ENCODE results near the gene RAP1GAP. TPM values are rescaled to one million over a fixed set of nuclear protein-coding genes. Genes with fewer than 3 reads are reported as not detected.
"Not testable (repeated sequence)": the region's sequence is repeated elsewhere in the genome, so short reads cannot be mapped to it uniquely, and the experiment has no call there.

Gene RAP1GAP
- total RNA-seq, 4 donors from 2014 or later: 0.46 to 0.75 TPM; not detected in 2

DNA sequence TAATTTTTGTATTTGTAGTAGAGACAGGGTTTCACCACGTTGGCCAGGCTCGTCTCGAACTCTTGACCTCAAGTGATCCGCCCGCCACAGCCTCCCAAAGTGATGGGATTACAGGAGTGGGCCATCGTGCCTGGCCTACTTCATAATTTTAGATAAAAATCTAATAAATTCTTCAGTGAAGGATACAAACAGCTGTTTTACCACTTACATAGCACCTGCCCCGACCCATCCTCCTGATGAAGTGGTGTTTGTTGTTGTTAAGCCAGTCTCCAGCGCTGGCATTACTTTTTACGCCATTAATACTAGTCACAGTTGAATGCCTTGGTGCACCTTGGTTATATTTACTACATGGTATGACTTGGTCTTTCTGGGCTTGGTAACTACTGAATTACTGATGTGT lies 12.3 kb upstream of the RAP1GAP start:
- no peaks in the 10 kb centered on the region for H3K9me3 ChIP-seq
- no peaks in the 10 kb centered on the region for H3K27me3 ChIP-seq
- peaks cover 0 to 34% of the 10 kb centered on the region in 2 donors for H3K36me3 ChIP-seq
- TF ChIP-seq, protein P1, sequence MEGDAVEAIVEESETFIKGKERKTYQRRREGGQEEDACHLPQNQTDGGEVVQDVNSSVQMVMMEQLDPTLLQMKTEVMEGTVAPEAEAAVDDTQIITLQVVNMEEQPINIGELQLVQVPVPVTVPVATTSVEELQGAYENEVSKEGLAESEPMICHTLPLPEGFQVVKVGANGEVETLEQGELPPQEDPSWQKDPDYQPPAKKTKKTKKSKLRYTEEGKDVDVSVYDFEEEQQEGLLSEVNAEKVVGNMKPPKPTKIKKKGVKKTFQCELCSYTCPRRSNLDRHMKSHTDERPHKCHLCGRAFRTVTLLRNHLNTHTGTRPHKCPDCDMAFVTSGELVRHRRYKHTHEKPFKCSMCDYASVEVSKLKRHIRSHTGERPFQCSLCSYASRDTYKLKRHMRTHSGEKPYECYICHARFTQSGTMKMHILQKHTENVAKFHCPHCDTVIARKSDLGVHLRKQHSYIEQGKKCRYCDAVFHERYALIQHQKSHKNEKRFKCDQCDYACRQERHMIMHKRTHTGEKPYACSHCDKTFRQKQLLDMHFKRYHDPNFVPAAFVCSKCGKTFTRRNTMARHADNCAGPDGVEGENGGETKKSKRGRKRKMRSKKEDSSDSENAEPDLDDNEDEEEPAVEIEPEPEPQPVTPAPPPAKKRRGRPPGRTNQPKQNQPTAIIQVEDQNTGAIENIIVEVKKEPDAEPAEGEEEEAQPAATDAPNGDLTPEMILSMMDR (IDR thresholded peaks at IDR 0.05 in 4 of 5, conservative IDR thresholded peaks at IDR 0.05 in 1 of 5): no peak
- no peak for TF ChIP-seq POLR2A (IDR thresholded peaks at IDR 0.05)
- DNase-seq (no peak), ATAC-seq (no peak)
- no peak overlapping the region for H3K27ac ChIP-seq
- intact Hi-C loops (cut with DNase I; ENCODE audit: low total_unique reads) (no loop called here), in situ Hi-C loops (cut with MboI; ENCODE audit: low sequenced_read_pairs in 4 of 4) (no loop called here)
- H3K4me3 ChIP-seq: no peak overlapping the region
- H3K4me1 ChIP-seq: no peaks in the 10 kb centered on the region

DNA sequence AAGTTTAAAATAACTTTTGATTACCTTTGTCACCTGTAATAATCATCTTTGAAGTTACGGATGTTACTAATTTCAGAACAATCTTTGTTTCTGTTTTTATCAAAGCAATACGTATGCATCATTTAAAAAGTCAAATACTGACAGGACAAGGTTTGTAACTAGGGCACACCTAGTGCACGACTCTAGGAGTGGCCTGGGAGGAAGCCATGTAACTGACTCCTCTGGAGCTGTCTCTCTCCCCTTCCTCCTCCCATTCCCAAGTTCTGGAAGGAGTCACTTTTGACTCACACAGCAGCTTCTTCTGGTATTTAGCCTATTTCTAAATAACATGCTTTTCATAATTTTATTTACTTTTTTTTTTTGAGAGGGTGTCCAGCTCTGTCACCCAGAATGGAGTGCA lies 11.8 kb upstream of the RAP1GAP start:
- intact Hi-C loops (cut with DNase I; ENCODE audit: low total_unique reads) (no loop called here), in situ Hi-C loops (cut with MboI; ENCODE audit: low sequenced_read_pairs in 4 of 4) (no loop called here)
- no peak overlapping the region for H3K4me3 ChIP-seq
- TF ChIP-seq, protein P1 (IDR thresholded peaks at IDR 0.05 in 4 of 5, conservative IDR thresholded peaks at IDR 0.05 in 1 of 5): no peak
- TF ChIP-seq POLR2A (IDR thresholded peaks at IDR 0.05): no peak
- ATAC-seq (no peak), DNase-seq (no peak)
- no peak overlapping the region for H3K27ac ChIP-seq
- no peaks in the 10 kb centered on the region for H3K9me3 ChIP-seq
- H3K36me3 ChIP-seq: peaks cover 0 to 29% of the 10 kb centered on the region in 2 donors
- no peaks in the 10 kb centered on the region for H3K4me1 ChIP-seq
- no peaks in the 10 kb centered on the region for H3K27me3 ChIP-seq

DNA sequence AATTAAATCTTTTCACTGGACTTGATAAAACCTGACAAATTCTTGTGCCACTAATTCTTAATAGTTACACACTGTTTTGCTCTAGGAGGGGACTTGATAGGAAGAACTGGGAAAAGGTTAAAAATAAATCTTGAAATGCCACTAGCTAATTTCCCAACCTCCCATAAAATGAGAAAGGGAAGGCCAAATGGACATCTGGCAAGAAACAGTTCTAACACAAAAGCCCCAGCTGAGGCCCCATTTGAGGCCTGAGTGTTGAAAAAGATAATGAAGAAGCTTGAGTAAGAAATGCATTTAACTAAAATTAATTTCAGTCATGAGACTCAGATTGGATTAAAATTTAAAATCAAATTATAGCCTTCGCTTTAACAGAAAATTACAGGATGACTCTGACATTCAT lies 11.2 kb upstream of the RAP1GAP start:
- Histone ChIP-seq H3K27ac (no peak overlapping the region), H3K27me3 (no peaks in the 10 kb centered on the region), H3K4me3 (no peak overlapping the region), H3K4me1 (no peaks in the 10 kb centered on the region), H3K36me3 (peaks cover 0 to 24% of the 10 kb centered on the region in 2 donors), H3K9me3 (no peaks in the 10 kb centered on the region)
- TF ChIP-seq POLR2A (IDR thresholded peaks at IDR 0.05): no peak
- TF ChIP-seq, protein P1 (IDR thresholded peaks at IDR 0.05 in 4 of 5, conservative IDR thresholded peaks at IDR 0.05 in 1 of 5): no peak
- intact Hi-C loops (cut with DNase I; ENCODE audit: low total_unique reads): no loop called here
- DNase-seq (no peak), ATAC-seq (no peak)
- in situ Hi-C loops (cut with MboI; ENCODE audit: low sequenced_read_pairs in 4 of 4): no loop called here

DNA sequence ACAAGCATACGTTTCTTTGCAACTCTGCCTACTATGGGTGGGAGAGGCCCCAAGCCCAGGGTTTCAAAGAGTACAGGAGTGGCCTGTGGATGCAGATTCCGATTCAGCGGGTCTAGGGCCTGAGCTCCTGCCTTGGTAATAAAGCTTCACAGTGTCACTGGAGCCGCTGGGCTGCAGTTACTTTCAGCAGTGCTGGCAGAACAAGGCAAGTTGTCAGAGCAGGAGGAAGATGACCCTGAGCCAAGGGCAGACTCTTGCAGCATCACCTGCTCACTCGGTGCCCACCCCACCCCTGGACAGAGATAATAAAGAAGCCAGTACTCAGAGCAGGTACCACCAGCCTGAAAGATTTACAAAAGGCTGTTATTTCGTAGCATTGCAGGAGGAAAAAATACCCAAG lies 8.0 kb upstream of the RAP1GAP start:
- Histone ChIP-seq H3K4me3 (no peak overlapping the region), H3K4me1 (peaks cover 16 to 17% of the 10 kb centered on the region in 2 donors), H3K9me3 (no peaks in the 10 kb centered on the region), H3K27me3 (no peaks in the 10 kb centered on the region), H3K27ac (no peak overlapping the region), H3K36me3 (peaks cover 0 to 8% of the 10 kb centered on the region in 2 donors)
- ATAC-seq (no peak), DNase-seq (no peak)
- in situ Hi-C loops (cut with MboI; ENCODE audit: low sequenced_read_pairs in 4 of 4) (no loop called here), intact Hi-C loops (cut with DNase I; ENCODE audit: low total_unique reads) (no loop called here)
- TF ChIP-seq POLR2A (IDR thresholded peaks at IDR 0.05): no peak
- TF ChIP-seq, protein P1 (IDR thresholded peaks at IDR 0.05 in 4 of 5, conservative IDR thresholded peaks at IDR 0.05 in 1 of 5): no peak

DNA sequence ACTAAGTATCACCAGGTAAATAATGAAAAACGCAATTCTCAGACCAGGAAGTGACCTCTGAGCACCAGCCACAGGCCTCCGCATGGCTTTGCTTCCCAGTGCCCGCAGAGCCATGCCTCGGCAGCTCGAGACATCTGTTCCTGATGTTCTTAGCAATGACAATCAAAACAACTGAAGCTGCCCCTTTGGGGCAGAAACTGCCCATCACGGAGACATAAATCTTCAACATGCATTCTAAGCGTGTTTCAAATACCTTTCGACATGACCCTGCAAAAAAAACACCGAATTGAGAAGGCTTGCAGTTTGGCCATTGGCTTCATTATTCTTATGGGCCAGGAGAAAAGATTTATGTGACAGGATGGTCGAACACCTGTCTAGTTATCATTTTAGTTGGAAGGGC lies 5.8 kb upstream of the RAP1GAP start:
- H3K27ac ChIP-seq: no peak overlapping the region
- TF ChIP-seq, protein P1 (IDR thresholded peaks at IDR 0.05 in 4 of 5, conservative IDR thresholded peaks at IDR 0.05 in 1 of 5): no peak
- no peak for TF ChIP-seq POLR2A (IDR thresholded peaks at IDR 0.05)
- peaks cover 10 to 12% (median 11%) of the 10 kb centered on the region in 3 donors for H3K27me3 ChIP-seq
- peaks cover 17% of the 10 kb centered on the region in 2 donors for H3K4me1 ChIP-seq
- H3K9me3 ChIP-seq: no peaks in the 10 kb centered on the region
- H3K36me3 ChIP-seq: peaks cover 0 to 8% of the 10 kb centered on the region in 2 donors
- intact Hi-C loops (cut with DNase I; ENCODE audit: low total_unique reads): no loop called here
- ATAC-seq (no peak), DNase-seq (no peak)
- no peak overlapping the region for H3K4me3 ChIP-seq
- in situ Hi-C loops (cut with MboI; ENCODE audit: low sequenced_read_pairs in 4 of 4): loop anchor here in 1 of 4 donors (25.0 kb wide), 1 partner anchor 438 kb away; no protein-coding TSS in a partner anchor

DNA sequence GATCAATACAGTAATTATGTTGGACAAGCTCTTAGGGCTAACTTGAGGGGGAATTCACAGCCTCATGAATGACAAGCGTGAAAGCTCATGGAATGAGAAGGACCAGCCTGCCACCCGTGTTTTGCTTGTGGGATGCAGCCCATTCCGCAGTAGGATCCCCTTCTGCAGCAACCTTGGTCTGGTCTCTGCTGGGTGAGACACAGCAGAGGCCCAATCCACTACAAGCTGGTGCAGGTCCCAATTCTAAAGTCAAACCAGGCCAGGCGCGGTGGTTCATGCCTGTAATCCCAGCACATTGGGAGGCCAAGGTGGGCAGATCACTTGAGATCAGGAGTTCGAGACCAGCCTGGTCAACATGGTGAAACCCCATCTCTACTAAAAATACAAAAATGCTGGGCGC lies 4.7 kb upstream of the RAP1GAP start:
- Histone ChIP-seq H3K4me1 (peaks cover 22 to 28% of the 10 kb centered on the region in 2 donors), H3K27me3 (peaks cover 21 to 23% (median 22%) of the 10 kb centered on the region in 3 donors)
- DNase-seq; H3K4me3 ChIP-seq; H3K36me3 ChIP-seq; ATAC-seq; H3K9me3 ChIP-seq; H3K27ac ChIP-seq; intact Hi-C loops (cut with DNase I; ENCODE audit: low total_unique reads): not testable (repeated sequence)
- in situ Hi-C loops (cut with MboI; ENCODE audit: low sequenced_read_pairs in 4 of 4): loop anchor here in 1 of 4 donors (25.0 kb wide), 1 partner anchor 437 kb away; no protein-coding TSS in a partner anchor

Data from gastrocnemius medialis (tissue), 4 donors.